Epithelial cell of prostate (primary cell): ENCODE results near the gene NUP160.

Experiments
- DNase-seq: peaks from one replicate; pipeline ENCODE4 v3.0.0-alpha.2; 2011; ENCODE audit warnings: low read depth, low spot score
- H3K27ac ChIP-seq: fragments of 450-650 bp; 2 replicates; pipeline ENCODE4 v1.5.1; 2017; ENCODE audit warnings: mild to moderate bottlenecking

The NUP160 gene

DNA sequence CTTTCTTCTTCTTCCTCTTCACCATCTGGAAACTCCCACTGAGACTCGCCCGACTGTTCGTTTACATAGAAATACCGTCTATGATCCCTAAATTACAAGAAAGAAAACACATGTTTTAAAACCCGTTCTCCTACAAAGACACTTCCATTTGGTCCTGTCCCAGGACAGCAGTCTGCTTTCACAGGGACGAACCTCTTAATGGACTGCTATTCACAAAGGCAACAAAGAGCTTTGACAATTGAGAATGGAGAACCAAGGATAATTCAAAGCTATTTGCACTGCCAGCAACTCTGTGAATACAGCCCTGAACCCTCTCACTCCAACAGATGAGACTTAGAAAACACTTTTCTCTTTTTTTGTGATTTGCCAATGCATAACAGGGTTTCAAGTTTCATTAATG, 116.7 kb downstream of the NUP160 start:
- DNase-seq, result no peak
- H3K27ac ChIP-seq, result no peak overlapping the region
